Nephron (organoid): ENCODE data around the gene BTBD18.

Source experiments
- H3K27ac Mint-ChIP-seq, 3 experiments: 2 replicates each; pipeline ENCODE4 v1.8.0; 2020; ENCODE audit warnings: mixed read lengths in 3 of 3, mild to moderate bottlenecking in 2 of 3, moderate library complexity in 1 of 3
- H3K27me3 Mint-ChIP-seq: 2 replicates; pipeline ENCODE4 v1.8.0; 2021; ENCODE audit warnings: low read depth, mild to moderate bottlenecking, moderate library complexity, mixed read lengths
- H3K36me3 Mint-ChIP-seq: 2 replicates; pipeline ENCODE4 v1.8.0; 2020; ENCODE audit warnings: low read depth, mixed read lengths
- H3K4me1 Mint-ChIP-seq: 2 replicates; pipeline ENCODE4 v1.8.0; 2020; ENCODE audit warnings: mixed read lengths
- H3K4me3 Mint-ChIP-seq, 3 experiments: 2 replicates each; pipeline ENCODE4 v1.8.0; 2020; ENCODE audit warnings: mild to moderate bottlenecking in 3 of 3, mixed read lengths in 3 of 3, moderate library complexity in 2 of 3
- H3K9me3 Mint-ChIP-seq: 2 replicates; pipeline ENCODE4 v1.8.0; 2020; ENCODE audit warnings: mixed read lengths
- CTCF ChIP-seq, 3 experiments: fragments of 200-600 bp; sonication (generic); IDR thresholded peaks; one replicate each; pipeline ENCODE4 v1.5.0; 2021; ENCODE audit warnings: antibody characterized with exemption in 3 of 3; ENCODE audit not compliant: unreplicated experiment in 3 of 3

BTBD18 gene

GRCh38 chr11:57751676-57752253 is at the start of gene BTBD18:
TSS of gene BTBD18 (minus strand) at chr11:57751819. CDS start at chr11:57751188, 631 bp downstream.
- peak; percentile 26 to 48 (median 47) for TF ChIP-seq CTCF (IDR thresholded peaks at IDR 0.05; ENCODE audit: unreplicated experiment in 3 of 3)
- H3K4me1 Mint-ChIP-seq = no peaks in the 10 kb centered on the region

GRCh38 chr11:57801183-57801485 is 49.5 kb upstream of the BTBD18 start:
- H3K27ac Mint-ChIP-seq = peak overlapping the region in 1 of 3 experiments; percentile 75
- H3K27me3 Mint-ChIP-seq = no peaks in the 10 kb centered on the region
- no peaks in the 10 kb centered on the region for H3K9me3 Mint-ChIP-seq
- peaks cover 75% of the 10 kb centered on the region for H3K36me3 Mint-ChIP-seq
- H3K4me1 Mint-ChIP-seq = peaks cover 21% of the 10 kb centered on the region
- H3K4me3 Mint-ChIP-seq = no peak overlapping the region
- TF ChIP-seq CTCF (IDR thresholded peaks at IDR 0.05; ENCODE audit: unreplicated experiment in 3 of 3) = no peak

More at GRCh38 chr11:57751676-57752253, at the start of gene BTBD18:
- Mint-ChIP-seq H3K27me3 (no peaks in the 10 kb centered on the region), H3K27ac (peak within 1 kb of the TSS in 1 of 3 experiments; percentile 3), H3K4me3 (no peak within 1 kb of the TSS), H3K36me3 (peaks cover 9% of the 10 kb centered on the region), H3K9me3 (no peaks in the 10 kb centered on the region)

- Mint-ChIP-seq H3K9me3 (no peaks in the 10 kb centered on the region), H3K36me3 (peaks cover 75% of the 10 kb centered on the region), H3K4me1 (peaks cover 24% of the 10 kb centered on the region), H3K27ac (peak overlapping the region; percentile 49 to 75 (median 73)), H3K27me3 (no peaks in the 10 kb centered on the region), H3K4me3 (no peak overlapping the region)
- TF ChIP-seq CTCF (IDR thresholded peaks at IDR 0.05; ENCODE audit: unreplicated experiment in 3 of 3) = peak; percentile 79 to 89 (median 82)
Measured at GRCh38 chr11:57800444-57801182, 49.0 kb upstream of the BTBD18 start.

GRCh38 chr11:57798905-57799559 is 47.4 kb upstream of the BTBD18 start:
- Mint-ChIP-seq H3K4me1 (peaks cover 29% of the 10 kb centered on the region), H3K27ac (peak overlapping the region; percentile 76 to 91 (median 83)), H3K27me3 (no peaks in the 10 kb centered on the region), H3K4me3 (no peak overlapping the region), H3K36me3 (peaks cover 71% of the 10 kb centered on the region), H3K9me3 (no peaks in the 10 kb centered on the region)
- no peak for TF ChIP-seq CTCF (IDR thresholded peaks at IDR 0.05; ENCODE audit: unreplicated experiment in 3 of 3)

- no peak for TF ChIP-seq CTCF (IDR thresholded peaks at IDR 0.05; ENCODE audit: unreplicated experiment in 3 of 3)
- Mint-ChIP-seq H3K27ac (peak overlapping the region; percentile 72 to 92 (median 75)), H3K36me3 (peaks cover 69% of the 10 kb centered on the region), H3K4me1 (peaks cover 29% of the 10 kb centered on the region), H3K4me3 (no peak overlapping the region), H3K9me3 (no peaks in the 10 kb centered on the region), H3K27me3 (no peaks in the 10 kb centered on the region)
Measured at GRCh38 chr11:57793351-57794115, 41.9 kb upstream of the BTBD18 start.
